GM18511 (cell line): ENCODE measurements around the gene C1RL.

Source experiments
- ATAC-seq: cut with Tn5 transposase; IDR thresholded peaks from one replicate; pipeline ENCODE4 v1.9.1; 2021; ENCODE audit warnings: mild to moderate bottlenecking, moderate library complexity; ENCODE audit not compliant: unreplicated experiment

C1RL gene

GRCh38 chr12:7108796-7109571 lies at the start of gene C1RL:
Gene C1RL (minus strand): TSS chr12:7109214. CDS start chr12:7109180, 34 bp downstream.
- ATAC-seq = peak; percentile 38

GRCh38 chr12:7157391-7157790 lies 48.4 kb upstream of the C1RL start:
- no peak for ATAC-seq

GRCh38 chr12:7156259-7157197 lies 47.5 kb upstream of the C1RL start:
- ATAC-seq = no peak

- no peak for ATAC-seq
Measured at GRCh38 chr12:7155471-7156034, 46.5 kb upstream of the C1RL start.

- no peak for ATAC-seq
Measured at GRCh38 chr12:7154901-7155470, 46.0 kb upstream of the C1RL start.

- no peak for ATAC-seq
Measured at GRCh38 chr12:7154042-7154441, 45.0 kb upstream of the C1RL start.

GRCh38 chr12:7152818-7153217 lies 43.8 kb upstream of the C1RL start:
- ATAC-seq = no peak

GRCh38 chr12:7151532-7151931 lies 42.5 kb upstream of the C1RL start:
- no peak for ATAC-seq

GRCh38 chr12:7150841-7151240 lies 41.8 kb upstream of the C1RL start:
- no peak for ATAC-seq

GRCh38 chr12:7150356-7150755 lies 41.3 kb upstream of the C1RL start:
- no peak for ATAC-seq

GRCh38 chr12:7146906-7147305 lies 37.9 kb upstream of the C1RL start:
- no peak for ATAC-seq

GRCh38 chr12:7146228-7146627 lies 37.2 kb upstream of the C1RL start:
- ATAC-seq = no peak

- ATAC-seq = no peak
Measured at GRCh38 chr12:7145671-7146070, 36.7 kb upstream of the C1RL start.

- no peak for ATAC-seq
Measured at GRCh38 chr12:7144414-7145120, 35.6 kb upstream of the C1RL start.

GRCh38 chr12:7143564-7143963 lies 34.5 kb upstream of the C1RL start:
- no peak for ATAC-seq

GRCh38 chr12:7142809-7143465 lies 33.9 kb upstream of the C1RL start:
- no peak for ATAC-seq

GRCh38 chr12:7142056-7142644 lies 33.1 kb upstream of the C1RL start:
- no peak for ATAC-seq

GRCh38 chr12:7141351-7142005 lies 32.5 kb upstream of the C1RL start:
- no peak for ATAC-seq

- no peak for ATAC-seq
Measured at GRCh38 chr12:7139200-7139599, 30.2 kb upstream of the C1RL start.
